Measurements from ENCODE around the gene RNPEPL1. TPM values are rescaled to one million over a fixed set of nuclear protein-coding genes. Genes with fewer than 3 reads are reported as not detected.
A peak's percentile ranks its signal among the peaks of the same experiment; 100 is the strongest.

The RNPEPL1 gene
- total RNA-seq, 1 experiment from 2014 or later = 25.8 TPM

DNA sequence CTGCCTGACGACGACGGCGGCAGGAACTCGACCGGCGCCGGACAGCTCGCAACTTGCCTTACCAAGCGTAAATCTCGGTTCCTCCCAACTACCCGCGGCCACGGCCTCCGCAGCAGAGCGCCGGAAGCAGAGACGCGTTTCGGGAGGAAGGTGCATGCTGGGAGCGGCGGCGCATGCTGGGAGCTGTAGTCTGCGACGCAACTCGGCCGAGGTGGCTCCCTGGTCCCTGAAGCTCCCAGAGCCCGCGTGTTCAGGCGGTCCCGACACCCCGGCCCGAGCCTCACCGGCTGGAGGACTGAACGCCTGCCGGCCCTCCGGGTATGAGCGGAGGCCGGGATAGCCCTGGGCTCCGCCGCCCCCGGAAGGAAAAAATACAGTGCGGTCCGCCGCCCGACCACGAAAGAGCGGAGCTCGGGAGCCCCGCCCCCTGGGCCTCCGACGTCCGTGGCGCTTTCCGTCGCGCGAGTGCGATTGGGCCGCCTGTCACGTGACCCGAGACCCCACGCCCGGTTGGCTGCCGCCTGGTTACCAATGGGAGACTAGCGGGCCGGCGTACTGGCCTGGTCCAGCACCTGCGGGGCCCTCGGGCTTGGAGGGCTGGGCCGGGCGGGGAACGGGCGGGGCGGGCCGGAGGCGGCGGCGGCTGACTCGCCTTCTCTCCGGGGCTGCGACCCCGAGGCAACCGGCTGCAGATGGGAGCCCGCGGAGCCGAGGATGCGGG is 18.1 kb downstream of the RNPEPL1 start, which contains the start of gene CAPN10:
Gene CAPN10 (plus strand): TSS at position 537 of the 721 bp plus-strand sequence. CDS start 178 bp downstream, at position 715.
- TF ChIP-seq EZH2 (IDR thresholded peaks at IDR 0.05; ENCODE audit: low read length, unreplicated experiment) (no peak), EZH2phosphoT487 (IDR thresholded peaks at IDR 0.05; ENCODE audit: borderline replicate concordance, low read length) (no peak)
- TF ChIP-seq, protein P1, sequence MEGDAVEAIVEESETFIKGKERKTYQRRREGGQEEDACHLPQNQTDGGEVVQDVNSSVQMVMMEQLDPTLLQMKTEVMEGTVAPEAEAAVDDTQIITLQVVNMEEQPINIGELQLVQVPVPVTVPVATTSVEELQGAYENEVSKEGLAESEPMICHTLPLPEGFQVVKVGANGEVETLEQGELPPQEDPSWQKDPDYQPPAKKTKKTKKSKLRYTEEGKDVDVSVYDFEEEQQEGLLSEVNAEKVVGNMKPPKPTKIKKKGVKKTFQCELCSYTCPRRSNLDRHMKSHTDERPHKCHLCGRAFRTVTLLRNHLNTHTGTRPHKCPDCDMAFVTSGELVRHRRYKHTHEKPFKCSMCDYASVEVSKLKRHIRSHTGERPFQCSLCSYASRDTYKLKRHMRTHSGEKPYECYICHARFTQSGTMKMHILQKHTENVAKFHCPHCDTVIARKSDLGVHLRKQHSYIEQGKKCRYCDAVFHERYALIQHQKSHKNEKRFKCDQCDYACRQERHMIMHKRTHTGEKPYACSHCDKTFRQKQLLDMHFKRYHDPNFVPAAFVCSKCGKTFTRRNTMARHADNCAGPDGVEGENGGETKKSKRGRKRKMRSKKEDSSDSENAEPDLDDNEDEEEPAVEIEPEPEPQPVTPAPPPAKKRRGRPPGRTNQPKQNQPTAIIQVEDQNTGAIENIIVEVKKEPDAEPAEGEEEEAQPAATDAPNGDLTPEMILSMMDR (conservative IDR thresholded peaks at IDR 0.05; ENCODE audit: low read depth, low read length) = no peak
- Histone ChIP-seq H3K4me3 (ENCODE audit: low read length) (peak within 1 kb of the TSS; percentile 93), H3F3A (ENCODE audit: low read length, unreplicated experiment) (no peaks in the 10 kb centered on the region), H3K36me3 (ENCODE audit: low read depth, low read length) (no peaks in the 10 kb centered on the region), H4K20me1 (ENCODE audit: low read length) (peaks cover 8% of the 10 kb centered on the region), H3K9me2 (replicated peaks; ENCODE audit: low read length) (no peaks in the 10 kb centered on the region), H3K9me3 (ENCODE audit: low read length) (no peaks in the 10 kb centered on the region), H3K27me3 (ENCODE audit: low read length) (no peaks in the 10 kb centered on the region), H3K9ac (ENCODE audit: low read length) (peak within 1 kb of the TSS; percentile 93), H3K4me1 (ENCODE audit: insufficient read depth, low read length) (peaks cover 41% of the 10 kb centered on the region), H3K27ac (ENCODE audit: low read length) (peak within 1 kb of the TSS; percentile 56), H3K79me2 (ENCODE audit: low read length) (peaks cover 91% of the 10 kb centered on the region), H3K4me2 (ENCODE audit: low read length) (peak within 1 kb of the TSS; percentile 96), H2AFZ (ENCODE audit: low read length) (peak within 1 kb of the TSS; percentile 87)
- DNase-seq (peak; percentile 94), ATAC-seq (peak; percentile 86)
- ChIA-PET POLR2A (ENCODE audit: unreplicated experiment) (interaction anchor here (0.6 to 1.3 kb wide), 3 partner anchors 25 to 729 kb away, joined by 4 to 9 read pairs (median 4); no protein-coding TSS in a partner anchor), CTCF (interaction anchor here (1.0 to 1.2 kb wide), 2 partner anchors 20 to 21 kb away, joined by 4 read pairs; no protein-coding TSS in a partner anchor)
- no TSS peak for BruUV-seq (replicated peaks)
- intact Hi-C loops (cut with micrococcal nuclease) = no loop called here

DNA sequence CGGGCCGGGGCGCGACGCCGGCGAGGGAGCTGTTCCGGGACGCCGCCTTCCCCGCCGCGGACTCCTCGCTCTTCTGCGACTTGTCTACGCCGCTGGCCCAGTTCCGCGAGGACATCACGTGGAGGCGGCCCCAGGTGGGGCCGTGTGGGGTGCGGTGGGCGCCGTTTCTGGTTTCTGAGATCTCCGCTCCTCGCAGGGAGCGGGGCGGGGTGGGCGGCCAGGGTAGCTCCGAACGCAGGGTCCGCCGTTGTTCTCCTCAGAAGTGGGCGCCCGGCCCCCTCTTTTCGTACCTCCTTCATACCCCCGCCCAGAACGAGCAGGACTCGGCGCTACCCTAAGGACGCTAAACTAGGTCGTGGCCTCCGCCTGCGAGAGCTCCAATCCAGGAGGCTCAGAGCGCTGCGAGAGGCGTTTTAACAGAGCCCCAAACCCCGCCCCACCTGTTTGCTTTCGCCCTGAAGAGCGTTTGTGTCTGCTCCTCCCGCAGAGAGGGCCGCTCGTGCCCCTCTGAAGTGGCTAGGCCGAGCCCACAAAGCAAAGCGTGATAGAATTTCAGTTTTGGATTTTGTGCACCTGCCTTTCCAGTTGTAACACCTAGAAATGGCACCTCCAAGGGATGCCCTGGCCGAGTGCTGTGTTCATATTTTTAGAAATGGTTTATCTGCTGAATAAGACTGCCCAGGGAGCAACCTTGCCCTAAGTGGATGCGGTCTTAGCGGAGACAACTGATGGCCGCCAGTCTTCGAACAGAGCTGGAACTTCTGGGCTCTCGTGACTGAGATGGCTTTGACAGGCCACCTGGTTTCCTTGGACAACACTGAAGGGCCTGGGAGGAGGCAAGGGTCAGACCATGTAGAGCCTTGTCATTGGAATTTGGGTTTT is 18.9 kb downstream of the RNPEPL1 start:
- CTCF ChIA-PET = interaction anchor here (1.0 to 1.2 kb wide), 2 partner anchors 21 kb away, joined by 4 read pairs; no protein-coding TSS in a partner anchor
- POLR2A ChIA-PET (ENCODE audit: unreplicated experiment) = interaction anchor here (0.5 to 1.3 kb wide), 5 partner anchors 21 to 728 kb away, joined by 3 to 9 read pairs (median 4); no protein-coding TSS in a partner anchor
- intact Hi-C loops (cut with micrococcal nuclease) = no loop called here
- Histone ChIP-seq H2AFZ (ENCODE audit: low read length) (peak overlapping the region; percentile 87), H3K4me3 (ENCODE audit: low read length) (peak overlapping the region; percentile 93), H3K9ac (ENCODE audit: low read length) (peak overlapping the region; percentile 93), H3K79me2 (ENCODE audit: low read length) (peaks cover 91% of the 10 kb centered on the region), H3K36me3 (ENCODE audit: low read depth, low read length) (no peaks in the 10 kb centered on the region), H3K9me3 (ENCODE audit: low read length) (no peaks in the 10 kb centered on the region), H3K9me2 (replicated peaks; ENCODE audit: low read length) (no peaks in the 10 kb centered on the region), H3K4me2 (ENCODE audit: low read length) (peak overlapping the region; percentile 96), H3K4me1 (ENCODE audit: insufficient read depth, low read length) (peaks cover 33% of the 10 kb centered on the region), H3F3A (ENCODE audit: low read length, unreplicated experiment) (no peaks in the 10 kb centered on the region), H4K20me1 (ENCODE audit: low read length) (peaks cover 8% of the 10 kb centered on the region), H3K27me3 (ENCODE audit: low read length) (no peaks in the 10 kb centered on the region), H3K27ac (ENCODE audit: low read length) (no peak overlapping the region)
- no peak for TF ChIP-seq EZH2 (IDR thresholded peaks at IDR 0.05; ENCODE audit: low read length, unreplicated experiment)
- TF ChIP-seq EZH2phosphoT487 (IDR thresholded peaks at IDR 0.05; ENCODE audit: borderline replicate concordance, low read length) = no peak
- TF ChIP-seq, protein P1 (conservative IDR thresholded peaks at IDR 0.05; ENCODE audit: low read depth, low read length) = no peak
- DNase-seq = peak; percentile 51
- BruUV-seq (replicated peaks) = TSS peak; percentile 49
- peak; percentile 55 for ATAC-seq

Data from PC-3 (cell line).